GM12892 (cell line): ENCODE data around the gene AOAH.

ENCODE experiments used
- POLR2A ChIP-seq: IDR thresholded peaks from 2 replicates; pipeline ENCODE4 v1.6.1; 2011; ENCODE audit warnings: low read depth, low read length, control low read depth
- TAF1 ChIP-seq: IDR thresholded peaks from 2 replicates; pipeline ENCODE4 v1.6.1; 2011; ENCODE audit warnings: low read depth, mild to moderate bottlenecking, control low read depth, low read length, borderline replicate concordance

DNA sequence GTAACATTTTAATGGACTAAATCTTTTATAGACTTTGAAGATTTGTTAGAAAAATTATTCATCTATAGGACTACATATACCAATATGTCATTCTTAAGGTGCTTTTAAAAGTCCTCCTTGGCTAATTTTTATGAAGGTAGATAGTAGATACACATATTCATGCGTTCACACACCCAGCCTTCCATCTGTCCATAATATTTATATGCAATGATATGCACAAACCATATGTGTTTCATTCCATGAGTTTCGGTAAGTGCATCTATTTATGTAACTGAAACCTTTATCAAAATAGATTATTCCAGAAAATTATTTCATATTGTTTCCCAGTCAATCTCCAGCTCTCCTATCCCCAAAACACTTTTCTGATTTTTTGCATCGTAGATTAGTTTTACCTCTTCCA, 233.0 kb downstream of the AOAH start:
- no peak for TF ChIP-seq POLR2A
- no peak for TF ChIP-seq TAF1
